Naive B cell (primary cell): ENCODE results near the gene LDLRAD4. TPM values are rescaled to one million over a fixed set of nuclear protein-coding genes. Genes with fewer than 3 reads are reported as not detected.
A peak's percentile ranks its signal among the peaks of the same experiment; 100 is the strongest.

ENCODE experiments used
- ATAC-seq, 2 donors: fragments of 150-1000 bp; cut with Tn5 transposase; 2 replicates each; pipeline ENCODE4 v1.10.0; 2021; ENCODE audit warnings: low read depth in 2 of 2, mild to moderate bottlenecking in 2 of 2, moderate library complexity in 2 of 2
- DNase-seq: peaks from one replicate; pipeline ENCODE4 v3.0.0; 2022
- H3K27ac Mint-ChIP-seq, 6 donors: one replicate each; pipeline ENCODE4 v1.8.0; 2020 to 2022; ENCODE audit warnings: mild to moderate bottlenecking in 6 of 6, mixed read lengths in 6 of 6, moderate library complexity in 5 of 6, inconsistent platforms in 2 of 6
- H3K27me3 Mint-ChIP-seq, 3 donors: one replicate each; pipeline ENCODE4 v1.8.0; 2021 to 2022; ENCODE audit warnings: mixed read lengths in 3 of 3, mild to moderate bottlenecking in 1 of 3
- H3K36me3 Mint-ChIP-seq, 2 donors: one replicate each; pipeline ENCODE4 v1.8.0; 2020 to 2022; ENCODE audit warnings: mixed read lengths in 2 of 2, inconsistent platforms in 1 of 2, mild to moderate bottlenecking in 1 of 2
- H3K4me1 Mint-ChIP-seq, 3 donors: one replicate each; pipeline ENCODE4 v1.8.0; 2020 to 2022; ENCODE audit warnings: mixed read lengths in 3 of 3, inconsistent platforms in 1 of 3, mild to moderate bottlenecking in 1 of 3, moderate library complexity in 1 of 3
- H3K4me3 Mint-ChIP-seq, 8 donors: one replicate each; pipeline ENCODE4 v1.8.0; 2020 to 2022; ENCODE audit warnings: mild to moderate bottlenecking in 8 of 8, mixed read lengths in 8 of 8, moderate library complexity in 8 of 8, inconsistent platforms in 2 of 8
- H3K9me3 Mint-ChIP-seq, 7 donors: one replicate each; pipeline ENCODE4 v1.8.0; 2020 to 2022; ENCODE audit warnings: mixed read lengths in 7 of 7, mild to moderate bottlenecking in 5 of 7, inconsistent platforms in 2 of 7, moderate library complexity in 1 of 7
- polyA plus RNA-seq, 6 donors: library from polyadenylated mRNA; unstranded; fragments of 300-500 nt; fragmentation: Illumina TruSeq; gene quantifications; one replicate each; pipeline ENCODE4 v1.2.3, GENCODE V29; 2021; ENCODE audit warnings: low read depth in 6 of 6

Gene LDLRAD4
- polyA plus RNA-seq, 6 donors from 2014 or later: 6.4 to 16.1 (median 9.2) TPM

DNA sequence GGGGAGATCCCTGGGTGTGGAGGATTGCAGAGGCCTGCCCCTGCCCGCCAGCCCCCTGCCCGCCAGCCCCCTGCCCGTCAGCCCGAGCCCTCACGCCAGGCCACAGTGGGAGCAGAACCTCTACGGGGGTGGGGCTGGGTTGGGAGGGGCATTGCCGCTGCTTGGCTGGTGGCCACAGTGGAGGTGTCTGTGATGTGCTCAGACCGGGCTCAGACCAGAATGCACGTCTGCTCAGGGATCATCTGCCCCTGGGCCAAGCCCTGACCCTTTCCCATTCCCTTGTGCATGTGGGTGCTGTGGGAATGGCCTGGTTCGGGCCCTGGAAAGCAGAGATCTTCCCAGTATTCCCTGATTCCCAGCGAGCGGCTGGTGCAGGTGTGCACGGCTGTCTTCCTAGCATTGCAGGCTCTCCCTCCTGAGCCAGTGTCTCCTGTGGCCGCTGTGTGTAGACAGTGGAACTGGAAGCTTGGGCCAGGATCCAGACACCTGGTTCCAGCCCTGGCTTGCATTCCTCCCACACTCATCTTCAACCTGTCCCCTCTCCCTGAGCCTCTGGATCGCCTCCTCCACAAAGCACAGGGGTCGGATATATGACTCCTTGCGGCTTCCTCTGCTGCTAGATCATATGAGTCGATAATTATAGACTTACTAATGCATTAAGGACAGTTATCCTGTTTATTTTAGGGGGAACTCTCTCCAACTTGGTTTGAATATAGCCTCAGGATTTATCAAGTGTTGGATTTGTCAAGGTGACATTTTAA, 161.6 kb downstream of the LDLRAD4 start:
- H3K4me3 Mint-ChIP-seq: peak overlapping the region in 1 of 8 donors; percentile 9
- peaks cover 13 to 23% (median 20%) of the 10 kb centered on the region in 3 donors for H3K4me1 Mint-ChIP-seq

DNA sequence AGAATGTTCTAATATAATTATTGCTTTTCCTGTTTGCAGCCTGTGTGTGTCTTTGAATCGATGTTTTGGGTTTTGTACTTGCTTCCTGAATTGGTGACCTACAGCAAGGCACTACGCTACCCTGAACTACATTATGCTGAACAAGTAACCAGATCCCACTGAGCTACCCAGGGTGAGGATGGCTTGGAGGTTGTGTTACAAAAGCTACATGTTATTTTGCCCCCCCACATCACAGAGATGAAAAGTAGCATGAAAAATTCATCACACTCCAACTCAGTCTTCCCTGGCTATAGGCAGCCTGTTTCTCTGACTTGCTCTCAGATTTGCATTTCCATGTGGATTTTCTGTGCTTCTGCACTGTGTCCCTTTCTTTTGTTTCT, 162.1 kb downstream of the LDLRAD4 start:
- Mint-ChIP-seq H3K27me3 (no peaks in the 10 kb centered on the region), H3K27ac (peak overlapping the region in 4 of 6 donors; percentile 7 to 95 (median 34)), H3K36me3 (no peaks in the 10 kb centered on the region), H3K9me3 (no peaks in the 10 kb centered on the region), H3K4me3 (peak overlapping the region in 3 of 8 donors; percentile 9 to 75 (median 61)), H3K4me1 (peaks cover 13 to 23% (median 20%) of the 10 kb centered on the region in 3 donors)
- no peak for ATAC-seq
- no peak for DNase-seq

More for the DNA sequence above, 161.6 kb downstream of the LDLRAD4 start:
- no peaks in the 10 kb centered on the region for H3K27me3 Mint-ChIP-seq
- no peak for DNase-seq
- peak overlapping the region in 4 of 6 donors; percentile 7 to 95 (median 34) for H3K27ac Mint-ChIP-seq
- no peaks in the 10 kb centered on the region for H3K36me3 Mint-ChIP-seq
- H3K9me3 Mint-ChIP-seq: no peaks in the 10 kb centered on the region
- no peak for ATAC-seq

DNA sequence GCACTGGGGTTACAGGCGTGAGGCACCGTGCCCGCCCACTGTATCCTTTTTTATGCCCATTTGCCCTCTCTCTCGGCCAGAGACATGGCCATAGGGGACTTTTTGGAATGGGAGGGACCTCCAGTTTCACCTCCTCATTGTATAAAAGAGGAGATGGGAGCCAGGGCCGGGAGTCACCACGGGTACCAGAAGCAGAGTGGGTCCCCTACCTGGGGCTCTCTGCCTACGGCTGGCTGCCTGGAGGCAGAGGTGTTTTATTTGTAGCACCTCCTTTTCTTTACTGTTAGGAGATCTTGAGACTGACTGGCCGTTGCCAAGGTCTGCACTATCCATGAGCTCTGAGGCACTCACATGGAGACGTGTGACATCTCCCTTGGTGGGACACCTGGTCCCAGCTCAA, 162.8 kb downstream of the LDLRAD4 start:
- H3K4me1 Mint-ChIP-seq: peaks cover 13 to 23% (median 20%) of the 10 kb centered on the region in 3 donors
- no peak for ATAC-seq

DNA sequence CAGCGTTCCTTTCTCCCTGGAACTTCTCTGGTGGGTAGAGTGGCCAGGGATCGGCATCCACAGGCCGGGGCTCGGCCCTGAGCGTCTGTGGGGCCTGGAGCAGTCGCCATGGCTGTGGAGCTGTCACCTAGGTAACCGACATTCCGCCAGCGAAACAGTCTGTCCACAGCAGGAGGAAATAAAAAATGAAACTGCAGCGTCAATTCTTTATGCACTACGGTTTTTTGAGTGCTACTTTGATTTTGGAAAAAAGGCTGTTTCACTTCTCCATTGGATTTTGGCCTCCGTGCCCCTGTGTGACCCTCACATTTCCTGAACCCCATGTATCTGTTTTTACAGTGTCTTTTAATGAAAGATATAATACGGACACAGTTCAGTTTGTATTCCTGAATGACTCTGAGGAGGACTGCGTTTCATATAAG, 163.4 kb downstream of the LDLRAD4 start:
- H3K4me1 Mint-ChIP-seq: peaks cover 13 to 23% (median 20%) of the 10 kb centered on the region in 3 donors
- H3K36me3 Mint-ChIP-seq: no peaks in the 10 kb centered on the region
- peak overlapping the region; percentile 94 to 98 (median 96) for H3K27ac Mint-ChIP-seq
- no peaks in the 10 kb centered on the region for H3K27me3 Mint-ChIP-seq
- ATAC-seq (peak; percentile 85 to 88), DNase-seq (peak; percentile 63)
- peak overlapping the region; percentile 76 to 91 (median 86) for H3K4me3 Mint-ChIP-seq
- H3K9me3 Mint-ChIP-seq: no peaks in the 10 kb centered on the region

More for the DNA sequence above, 162.8 kb downstream of the LDLRAD4 start:
- H3K4me3 Mint-ChIP-seq: peak overlapping the region; percentile 76 to 91 (median 86)
- H3K27ac Mint-ChIP-seq: peak overlapping the region in 5 of 6 donors; percentile 94 to 98 (median 96)
- H3K27me3 Mint-ChIP-seq: no peaks in the 10 kb centered on the region
- H3K36me3 Mint-ChIP-seq: no peaks in the 10 kb centered on the region
- H3K9me3 Mint-ChIP-seq: no peaks in the 10 kb centered on the region
- no peak for DNase-seq

DNA sequence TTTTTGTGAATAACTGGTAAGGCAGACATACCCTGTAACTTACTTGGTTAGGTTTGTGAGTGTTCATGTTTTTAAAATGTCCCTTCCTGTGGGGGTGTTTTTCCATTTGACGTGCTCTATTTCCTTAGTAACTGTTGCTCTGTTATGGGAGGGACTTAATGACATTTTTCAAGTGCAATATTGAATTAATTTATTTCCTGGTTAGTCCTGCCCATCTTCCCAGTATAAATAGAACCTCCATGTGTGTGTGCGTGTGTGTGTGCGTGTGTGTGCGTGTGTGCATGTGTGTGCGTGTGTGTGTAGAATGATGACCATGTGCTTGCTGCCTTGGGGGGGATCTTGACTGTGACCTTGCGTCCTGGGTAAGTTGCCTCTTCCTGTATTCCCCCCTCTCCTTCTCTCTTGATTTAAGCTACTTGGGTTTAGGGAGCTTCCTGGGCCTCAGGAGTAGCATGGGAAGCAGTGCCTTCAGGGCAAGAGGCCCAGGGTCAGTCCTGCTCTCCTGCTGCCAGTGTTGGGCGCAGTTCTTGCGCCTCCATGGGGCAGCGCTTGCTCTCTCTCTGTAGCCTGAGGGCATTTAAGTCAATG, 163.9 kb downstream of the LDLRAD4 start:
- ATAC-seq: peak; percentile 58 to 61
- Mint-ChIP-seq H3K27ac (peak overlapping the region; percentile 94 to 98 (median 96)), H3K27me3 (no peaks in the 10 kb centered on the region), H3K4me3 (peak overlapping the region; percentile 76 to 91 (median 86)), H3K9me3 (no peaks in the 10 kb centered on the region), H3K4me1 (peaks cover 13 to 23% (median 20%) of the 10 kb centered on the region in 3 donors), H3K36me3 (no peaks in the 10 kb centered on the region)
- DNase-seq: peak; percentile 51

DNA sequence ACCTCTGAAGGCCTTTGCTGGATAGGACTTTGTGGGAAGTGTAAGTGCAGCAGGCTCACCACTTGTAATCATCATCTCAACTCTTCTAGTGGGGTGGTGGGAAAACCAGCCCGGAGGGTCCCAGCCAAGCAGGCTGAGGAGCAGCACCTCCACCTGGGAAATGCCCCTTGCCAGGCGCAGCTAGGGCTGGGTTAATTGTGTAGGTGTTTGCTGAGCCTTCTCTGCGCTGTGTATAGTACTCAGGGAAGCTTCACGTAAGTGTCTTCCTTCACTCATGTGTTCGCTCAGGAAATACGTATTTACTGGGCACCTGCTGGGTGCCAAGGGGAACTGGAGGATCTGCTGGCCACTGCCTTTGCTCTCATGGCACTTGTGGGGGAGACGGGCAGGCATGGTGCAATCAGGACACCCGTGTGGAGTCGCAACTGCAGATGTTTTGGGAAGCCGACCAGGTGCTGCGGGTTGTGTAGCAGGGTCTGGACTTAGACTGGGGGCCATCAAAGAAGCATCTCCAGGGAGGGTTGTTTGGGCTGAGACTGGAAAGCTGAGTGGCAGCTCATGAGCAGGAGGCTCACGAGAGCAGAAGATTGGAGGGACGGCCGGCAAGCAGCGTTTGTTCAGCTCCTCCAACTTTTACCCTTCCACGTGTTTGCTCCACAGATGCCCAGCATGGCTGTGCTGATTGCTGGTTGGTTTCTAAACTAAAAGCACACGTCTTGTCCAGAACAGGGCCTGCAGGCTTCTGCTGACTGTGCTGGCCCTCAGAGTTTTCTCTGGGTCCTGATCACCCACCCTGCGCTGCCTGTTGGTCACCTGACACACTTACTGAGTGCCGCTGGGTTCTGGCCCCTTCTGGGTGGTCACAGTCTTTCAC, 164.6 kb downstream of the LDLRAD4 start:
- DNase-seq (no peak), ATAC-seq (no peak)
- Mint-ChIP-seq H3K36me3 (no peaks in the 10 kb centered on the region), H3K27me3 (no peaks in the 10 kb centered on the region), H3K27ac (peak overlapping the region in 5 of 6 donors; percentile 94 to 98 (median 96)), H3K4me3 (peak overlapping the region in 7 of 8 donors; percentile 62 to 90 (median 77)), H3K9me3 (no peaks in the 10 kb centered on the region), H3K4me1 (peaks cover 13 to 23% (median 20%) of the 10 kb centered on the region in 3 donors)

DNA sequence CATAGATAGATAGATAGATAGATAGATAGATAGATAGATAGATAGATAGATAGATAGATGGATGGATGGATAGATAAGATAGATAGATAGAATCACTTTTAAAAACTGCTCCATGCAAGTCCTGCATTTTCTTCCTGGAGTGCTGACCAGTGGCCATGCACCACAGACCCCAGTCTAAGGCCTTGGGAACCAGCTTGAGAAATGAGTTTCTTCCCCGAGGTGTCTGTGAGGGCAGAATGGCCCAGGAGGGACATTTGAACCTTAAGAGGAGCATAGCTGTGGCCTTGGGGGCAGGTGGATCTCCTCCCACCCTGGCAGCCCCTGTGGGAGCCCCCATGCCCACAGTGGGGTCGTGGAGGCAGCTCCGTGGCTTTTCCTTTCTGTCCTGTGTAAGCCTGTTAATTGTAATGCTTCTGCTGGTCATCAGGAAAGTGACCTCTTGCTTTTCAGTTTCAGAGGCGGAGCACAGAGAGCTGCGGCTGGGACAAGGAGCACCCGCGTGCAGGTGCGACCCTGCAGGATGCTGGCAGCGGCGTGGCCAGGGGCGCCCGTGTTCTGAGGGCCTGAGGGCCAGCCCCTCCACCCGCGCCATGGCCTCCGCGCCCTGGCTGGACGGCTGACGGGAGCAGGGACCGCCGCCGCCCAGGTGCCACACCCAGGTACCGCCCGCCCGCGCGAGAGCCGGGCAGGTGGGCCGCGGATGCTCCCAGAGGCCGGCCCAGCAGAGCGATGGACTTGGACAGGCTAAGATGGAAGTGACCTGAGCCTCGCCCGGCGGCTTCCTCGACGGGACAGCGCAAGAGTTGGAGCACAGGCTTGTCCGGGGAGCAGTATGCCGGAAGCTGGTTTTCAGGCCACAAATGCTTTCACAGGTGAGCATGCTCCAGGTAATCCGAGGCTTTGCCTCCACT, 168.6 kb downstream of the LDLRAD4 start:
- Mint-ChIP-seq H3K4me3 (no peak overlapping the region), H3K27ac (peak overlapping the region in 1 of 6 donors; percentile 44), H3K9me3 (no peaks in the 10 kb centered on the region), H3K27me3 (no peaks in the 10 kb centered on the region), H3K4me1 (peaks cover 10 to 12% (median 11%) of the 10 kb centered on the region in 3 donors), H3K36me3 (no peaks in the 10 kb centered on the region)
- ATAC-seq: no peak
- DNase-seq: no peak

DNA sequence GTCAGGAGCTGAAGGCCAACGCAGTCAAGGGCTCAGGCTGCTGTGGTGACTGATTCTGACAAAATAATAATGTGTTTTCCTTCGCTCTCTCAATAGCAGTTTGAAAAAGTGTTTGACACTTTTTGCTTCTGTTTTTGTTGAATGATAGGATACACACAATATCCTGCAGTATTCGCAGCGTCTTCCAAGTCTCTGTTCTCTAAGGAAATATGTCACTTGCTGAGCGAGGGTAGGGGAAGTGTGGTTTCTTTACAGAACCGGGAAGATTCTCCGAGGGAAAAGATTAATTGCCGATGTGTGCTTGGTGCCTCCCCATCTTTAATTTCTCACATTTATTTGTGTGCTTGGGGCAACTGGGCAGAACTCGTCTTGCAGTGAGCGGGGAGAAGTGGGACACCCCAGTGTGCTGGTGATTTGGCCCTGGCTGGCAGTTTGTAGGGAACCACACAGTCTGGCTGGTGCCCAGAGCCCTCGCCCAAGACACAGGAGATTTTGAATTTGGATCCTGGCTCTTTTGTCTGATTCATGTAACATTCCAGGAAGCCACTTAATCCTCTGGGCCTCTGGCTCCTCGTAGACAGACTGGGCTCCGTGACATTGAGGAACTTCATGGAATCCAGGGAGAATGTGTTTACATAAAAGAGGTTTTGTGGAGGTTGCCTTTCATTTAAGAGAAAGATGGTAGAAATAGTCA, 169.4 kb downstream of the LDLRAD4 start:
- H3K36me3 Mint-ChIP-seq: no peaks in the 10 kb centered on the region
- H3K27ac Mint-ChIP-seq: peak overlapping the region in 1 of 6 donors; percentile 26

DNA sequence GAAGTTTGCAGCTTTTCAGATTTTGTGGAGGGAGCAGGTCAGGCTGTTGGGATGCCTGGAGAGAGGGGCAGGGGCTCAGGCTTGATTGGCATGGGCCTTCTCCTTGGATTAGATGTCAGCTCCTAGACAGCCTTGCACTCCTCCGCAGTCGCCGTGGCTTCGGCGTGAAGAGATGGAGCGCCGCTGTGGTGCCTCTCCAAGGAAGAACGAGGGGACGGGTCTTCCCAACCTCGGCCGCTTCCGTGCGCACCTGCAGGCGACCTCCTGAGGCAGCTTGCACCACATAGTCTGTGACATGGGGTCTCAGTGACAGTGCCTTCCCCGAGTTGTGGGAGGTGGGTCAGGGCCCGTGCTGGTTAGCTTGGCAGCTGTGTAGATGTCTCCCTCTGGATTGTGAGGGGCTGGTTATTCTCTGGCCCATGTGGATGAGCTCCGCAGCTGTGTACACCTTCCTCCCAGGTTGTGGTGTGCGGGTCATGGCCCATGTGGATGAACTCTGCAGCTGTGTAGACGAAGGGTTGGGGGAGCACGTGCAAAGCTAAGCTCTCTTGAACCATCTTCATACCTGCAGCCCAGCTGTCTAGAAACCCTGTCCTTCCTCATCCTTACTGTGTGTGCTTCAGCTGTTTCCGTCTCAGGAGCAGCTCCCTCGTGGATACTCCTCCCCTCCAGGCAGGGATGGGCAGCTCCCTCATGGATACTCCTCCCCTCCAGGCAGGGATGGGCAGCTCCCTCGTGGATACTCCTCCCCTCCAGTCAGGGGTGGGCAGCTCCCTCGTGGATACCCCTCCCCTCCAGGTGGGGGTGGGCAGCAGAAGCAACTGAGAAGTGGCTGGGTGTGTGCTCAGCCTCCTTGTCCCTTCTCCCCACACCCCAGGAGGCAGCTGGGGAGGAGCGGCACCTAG, 170.3 kb downstream of the LDLRAD4 start:
- DNase-seq (no peak), ATAC-seq (no peak)
- H3K4me3 Mint-ChIP-seq: no peak overlapping the region
- H3K4me1 Mint-ChIP-seq: no peaks in the 10 kb centered on the region
- H3K36me3 Mint-ChIP-seq: no peaks in the 10 kb centered on the region
- no peaks in the 10 kb centered on the region for H3K9me3 Mint-ChIP-seq
- no peaks in the 10 kb centered on the region for H3K27me3 Mint-ChIP-seq
- peak overlapping the region in 1 of 6 donors; percentile 42 for H3K27ac Mint-ChIP-seq

More for the DNA sequence above, 169.4 kb downstream of the LDLRAD4 start:
- DNase-seq: no peak
- no peak for ATAC-seq
- no peak overlapping the region for H3K4me3 Mint-ChIP-seq
- H3K27me3 Mint-ChIP-seq: no peaks in the 10 kb centered on the region
- H3K4me1 Mint-ChIP-seq: peaks cover 2 to 3% (median 3%) of the 10 kb centered on the region in 3 donors
- no peaks in the 10 kb centered on the region for H3K9me3 Mint-ChIP-seq

DNA sequence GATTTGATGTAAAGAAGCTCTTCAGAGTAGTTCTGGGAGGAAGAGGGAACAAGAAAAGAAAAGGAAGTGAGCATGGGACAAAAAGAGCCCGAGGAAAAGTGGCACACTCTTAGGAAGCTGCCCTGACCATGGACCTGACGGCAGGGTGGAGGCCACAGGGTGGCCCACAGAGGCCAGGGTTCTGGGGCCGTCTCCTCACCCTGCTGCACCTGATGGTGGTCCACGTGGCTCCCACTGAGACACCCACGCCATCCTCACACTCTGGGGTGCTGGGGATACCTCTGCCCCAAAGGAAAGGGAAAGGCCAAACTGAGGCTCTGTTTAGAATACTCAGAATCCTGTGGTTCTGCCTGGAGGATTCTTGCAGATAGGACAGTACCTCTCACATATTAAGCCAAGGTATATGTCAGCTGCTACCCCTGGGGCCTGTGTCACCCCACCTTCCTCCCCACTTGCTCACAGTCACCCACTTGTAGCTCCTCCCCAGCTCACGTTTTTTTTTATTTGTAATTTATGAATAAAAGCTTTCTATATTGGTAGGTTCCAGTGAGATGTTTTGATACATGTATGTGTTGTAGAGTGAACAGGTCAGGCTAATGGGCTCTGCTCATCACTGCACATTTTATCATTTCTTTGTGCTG, 171.1 kb downstream of the LDLRAD4 start:
- DNase-seq (no peak), ATAC-seq (no peak)
- Mint-ChIP-seq H3K27ac (peak overlapping the region in 1 of 6 donors; percentile 42), H3K4me3 (no peak overlapping the region), H3K27me3 (no peaks in the 10 kb centered on the region), H3K36me3 (no peaks in the 10 kb centered on the region), H3K9me3 (no peaks in the 10 kb centered on the region), H3K4me1 (no peaks in the 10 kb centered on the region)

DNA sequence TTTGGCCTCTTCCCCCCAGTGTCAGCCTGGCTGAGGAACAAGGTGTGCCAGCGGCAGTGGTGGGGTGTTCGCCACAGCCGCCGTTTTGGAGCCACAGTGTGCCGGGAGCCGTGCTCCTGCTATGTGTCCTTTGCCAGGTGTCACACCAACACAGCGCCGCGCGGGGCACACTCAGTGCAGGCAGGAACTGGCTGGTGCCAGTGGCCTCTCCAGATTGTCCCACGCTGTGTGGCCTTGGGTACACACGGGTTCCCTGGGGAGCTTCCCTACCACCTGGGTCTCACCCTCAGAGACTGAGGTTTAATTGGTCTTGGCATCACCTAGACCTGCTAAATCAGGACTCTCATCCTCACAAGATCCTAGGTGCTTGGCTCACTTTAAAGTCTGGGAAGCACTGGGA, 171.6 kb downstream of the LDLRAD4 start:
- no peak for DNase-seq
- Mint-ChIP-seq H3K4me1 (no peaks in the 10 kb centered on the region), H3K36me3 (no peaks in the 10 kb centered on the region), H3K9me3 (no peaks in the 10 kb centered on the region), H3K4me3 (no peak overlapping the region), H3K27me3 (no peaks in the 10 kb centered on the region), H3K27ac (no peak overlapping the region)
- ATAC-seq: no peak
